ENCODE measurements around the gene AOC1. TPM values are rescaled to one million over a fixed set of nuclear protein-coding genes. Genes with fewer than 3 reads are reported as not detected.

The AOC1 gene
- total and polyA plus RNA-seq, 2 of the 4 experiments (the other 2 are of a cell fraction) = not detected

DNA sequence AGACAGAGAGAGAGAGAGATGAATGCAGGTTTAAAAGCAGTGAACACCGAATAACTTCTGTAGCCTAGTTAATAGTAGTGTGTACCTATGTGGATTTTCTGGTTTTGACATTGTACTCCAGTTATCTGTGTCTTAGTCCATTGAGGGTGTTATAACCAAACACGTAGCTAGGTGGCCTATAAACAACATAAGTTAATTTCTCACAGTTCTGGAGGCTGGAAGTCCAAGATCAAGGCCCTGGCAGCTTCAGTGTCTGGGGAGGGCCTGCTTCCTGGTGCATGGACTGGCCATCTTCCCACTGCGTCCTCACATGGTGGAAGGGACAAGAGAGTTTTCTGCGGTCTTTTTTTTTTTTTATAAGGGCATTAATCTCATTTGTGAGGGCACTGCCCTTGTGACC lies 23.5 kb downstream of the AOC1 start:
- Histone ChIP-seq H3K9ac (ENCODE audit: low read depth, low read length) (no peak overlapping the region), H4K20me1 (ENCODE audit: insufficient read depth, low read length) (no peaks in the 10 kb centered on the region), H3K4ac (ENCODE audit: low read depth, low read length) (no peak overlapping the region), H4K91ac (ENCODE audit: insufficient read depth, low read depth, low read length) (no peak overlapping the region), H2AK5ac (ENCODE audit: low read depth, low read length) (no peak overlapping the region), H3K79me1 (ENCODE audit: low read depth in 1 of 2, low read length in 2 of 2) (no peaks in the 10 kb centered on the region), H2AK9ac (replicated peaks; ENCODE audit: low read depth, low read length, poor library complexity) (no peak overlapping the region), H3K4me1 (ENCODE audit: control insufficient read depth, insufficient read depth, low read length) (peaks cover 6% of the 10 kb centered on the region; the same call in 1 of the 2 replicates), H3K4me3 (ENCODE audit: insufficient read depth, low read depth, low read length) (no peak overlapping the region), H3K27me3 (ENCODE audit: control insufficient read depth, insufficient read depth, low read length) (no peaks in the 10 kb centered on the region), H4K5ac (ENCODE audit: low read depth, low read length) (no peak overlapping the region; the same call in 1 of the 2 replicates), H2BK5ac (ENCODE audit: low read depth, low read length, poor library complexity, severe bottlenecking) (no peak overlapping the region), H3K18ac (ENCODE audit: low read depth, low read length) (no peak overlapping the region; the same call in 1 of the 2 replicates), H2BK20ac (ENCODE audit: low read depth, low read length) (no peak overlapping the region; the same call in 1 of the 2 replicates), H3K36me3 (ENCODE audit: control insufficient read depth, insufficient read depth, low read length) (no peaks in the 10 kb centered on the region), H3K23ac (ENCODE audit: low read depth, low read length) (no peak overlapping the region), H3K14ac (replicated peaks; ENCODE audit: low read depth, low read length) (no peak overlapping the region), H3K9me3 (ENCODE audit: control insufficient read depth, insufficient read depth, low read length) (no peaks in the 10 kb centered on the region; the same call in 1 of the 2 replicates), H3K27ac (ENCODE audit: insufficient read depth, low read length) (no peak overlapping the region), H3K56ac (ENCODE audit: extremely low read depth, insufficient read depth, low read length) (no peak overlapping the region), H4K8ac (ENCODE audit: low read depth in 2 of 2, low read length in 2 of 2) (no peak overlapping the region), H2AFZ (replicated peaks; ENCODE audit: low read length, poor library complexity) (no peak overlapping the region), H2BK15ac (ENCODE audit: low read depth, low read length) (no peak overlapping the region), H3K9me1 (ENCODE audit: insufficient read depth, low read length) (no peaks in the 10 kb centered on the region; the same call in 1 of the 2 replicates), H2BK120ac (ENCODE audit: low read depth, low read length) (no peak overlapping the region), H3K4me2 (ENCODE audit: low read depth, low read length) (no peak overlapping the region)
- CTCF ChIA-PET = interaction anchor here (1.2 to 1.7 kb wide), 3 partner anchors 8 to 94 kb away, joined by 3 to 5 read pairs (median 5); no protein-coding TSS in a partner anchor
- dilution Hi-C loops (cut with HindIII; ENCODE audit: low sequenced_read_pairs, unreplicated experiment) = no loop called here
- POLR2A ChIA-PET (ENCODE audit: unreplicated experiment) = no interaction called here
- no CpG with 5 or more reads among the region's 4 CpGs for WGBS, 2 experiments (ENCODE audit: extremely low coverage in 2 of 2, insufficient read length in 1 of 2)
- no TSS peak for BruUV-seq (replicated peaks)
- TF ChIP-seq MAZ (IDR thresholded peaks at IDR 0.05; ENCODE audit: borderline replicate concordance, low read depth, low read length) (no peak), RFX5 (IDR thresholded peaks at IDR 0.05; ENCODE audit: low read depth, low read length) (no peak), MXI1 (IDR thresholded peaks at IDR 0.05; ENCODE audit: borderline replicate concordance, low read depth, low read length) (no peak), CEBPB (IDR thresholded peaks at IDR 0.05; ENCODE audit: low read depth, low read length) (no peak), CHD1 (IDR thresholded peaks at IDR 0.05; ENCODE audit: low read depth, low read length) (no peak), FOS (IDR thresholded peaks at IDR 0.05; ENCODE audit: low read depth, low read length) (no peak), NFE2L2 (IDR thresholded peaks at IDR 0.05; ENCODE audit: low read depth, low read length) (no peak), BHLHE40 (IDR thresholded peaks at IDR 0.05; ENCODE audit: low read depth, low read length) (no peak), SMC3 (IDR thresholded peaks at IDR 0.05; ENCODE audit: low read depth, low read length) (no peak), RAD21 (IDR thresholded peaks at IDR 0.05; ENCODE audit: low read length) (no peak), POLR2A (IDR thresholded peaks at IDR 0.05; ENCODE audit: low read depth, low read length) (no peak), RCOR1 (IDR thresholded peaks at IDR 0.05; ENCODE audit: insufficient replicate concordance, low read length) (no peak), CTCF (conservative IDR thresholded peaks at IDR 0.05; ENCODE audit: low read depth, low read length) (no peak), MAFK (IDR thresholded peaks at IDR 0.05; ENCODE audit: low read depth, low read length) (no peak), USF2 (IDR thresholded peaks at IDR 0.05; ENCODE audit: low read depth, low read length) (no peak)
- TF ChIP-seq, protein P1, sequence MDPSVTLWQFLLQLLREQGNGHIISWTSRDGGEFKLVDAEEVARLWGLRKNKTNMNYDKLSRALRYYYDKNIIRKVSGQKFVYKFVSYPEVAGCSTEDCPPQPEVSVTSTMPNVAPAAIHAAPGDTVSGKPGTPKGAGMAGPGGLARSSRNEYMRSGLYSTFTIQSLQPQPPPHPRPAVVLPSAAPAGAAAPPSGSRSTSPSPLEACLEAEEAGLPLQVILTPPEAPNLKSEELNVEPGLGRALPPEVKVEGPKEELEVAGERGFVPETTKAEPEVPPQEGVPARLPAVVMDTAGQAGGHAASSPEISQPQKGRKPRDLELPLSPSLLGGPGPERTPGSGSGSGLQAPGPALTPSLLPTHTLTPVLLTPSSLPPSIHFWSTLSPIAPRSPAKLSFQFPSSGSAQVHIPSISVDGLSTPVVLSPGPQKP (IDR thresholded peaks at IDR 0.05; ENCODE audit: borderline replicate concordance, low read depth, low read length) = no peak
- ATAC-seq (ENCODE audit: low read depth) = no peak
- intact Hi-C loops (cut with micrococcal nuclease) = no loop called here
- DNase-seq = no peak
- in situ Hi-C loops (cut with MboI; ENCODE audit: low sequenced_read_pairs) = no loop called here
